Heart left ventricle (tissue), 16 donors: ENCODE measurements around the gene DHCR24. TPM values are rescaled to one million over a fixed set of nuclear protein-coding genes. Genes with fewer than 3 reads are reported as not detected.

Experiments used
- ATAC-seq, 4 donors: fragments of 200-7000 bp; cut with Tn5 transposase; one replicate each; pipeline ENCODE4 v1.9.1; 2020 to 2022; ENCODE audit warnings: moderate library complexity in 4 of 4, mild to moderate bottlenecking in 3 of 4, moderate number of reproducible peaks in 1 of 4
- DNase-seq, 5 donors: peaks; one replicate each; pipeline ENCODE4 v3.0.0-alpha.2; 2020
- H3K27ac ChIP-seq, 12 donors: fragments of 200-600 bp; sonication (generic) in 4 of 12; one replicate each; pipeline versions ENCODE4 v1.5.0 to v1.8.0; 2016 to 2022; ENCODE audit warnings: mild to moderate bottlenecking in 2 of 12
- H3K27me3 ChIP-seq, 9 donors: fragments of 200-600 bp; sonication (generic) in 2 of 9; one replicate each; pipeline versions ENCODE4 v1.5.1 to v1.8.0; 2016 to 2022; ENCODE audit warnings: mild to moderate bottlenecking in 3 of 9
- H3K36me3 ChIP-seq, 9 donors: fragments of 200-600 bp; sonication (generic) in 2 of 9; one replicate each; pipeline versions ENCODE4 v1.5.0 to v1.8.0; 2018 to 2022; ENCODE audit warnings: mild to moderate bottlenecking in 2 of 9
- H3K4me1 ChIP-seq, 12 donors: fragments of 200-600 bp; sonication (generic) in 4 of 12; one replicate each; pipeline versions ENCODE4 v1.5.0 to v1.8.0; 2016 to 2022; ENCODE audit warnings: mild to moderate bottlenecking in 3 of 12
- H3K4me3 ChIP-seq, 12 donors: fragments of 200-600 bp; sonication (generic) in 4 of 12; one replicate each; pipeline versions ENCODE4 v1.5.0 to v1.8.0; 2017 to 2022; ENCODE audit warnings: mild to moderate bottlenecking in 9 of 12, moderate library complexity in 4 of 12
- H3K9me3 ChIP-seq, 12 donors: fragments of 200-600 bp; sonication (generic) in 4 of 12; one replicate each; pipeline versions ENCODE4 v1.5.0 to v1.8.0; 2016 to 2022; ENCODE audit warnings: mild to moderate bottlenecking in 1 of 12
- CTCF ChIP-seq, 12 donors: fragments of 200-600 bp; sonication (generic) in 4 of 12; IDR thresholded peaks; one replicate each; pipeline versions ENCODE4 v1.5.0 to v1.8.0; 2018 to 2022; ENCODE audit warnings: antibody characterized with exemption in 12 of 12, mild to moderate bottlenecking in 5 of 12
- POLR2A ChIP-seq, 2 donors: fragments of 450-650 bp; IDR thresholded peaks; one replicate each; pipeline ENCODE4 v1.6.1; 2017; ENCODE audit warnings: antibody characterized with exemption in 2 of 2, mild to moderate bottlenecking in 2 of 2, moderate library complexity in 2 of 2
- WGBS, 4 donors: extraction: QIAGEN DNeasy Blood & Tissue Kit in 2 of 4; methylation state at CpG; one replicate each; pipeline versions ENCODE4 v1.1.5 to v1.1.7; 2013 to 2018; 5-methylcytosine and 5-hydroxymethylcytosine counted together
- intact Hi-C, 10 donors: fragments of 100-400 bp; cut with DNase I; formaldehyde crosslinking; loops; one replicate each; pipeline versions ENCODE4 v1.11.1 to v1.14.2; 2022
- polyA plus RNA-seq, 2 donors: library from polyadenylated mRNA; stranded (reverse); fragments of 200-250 nt; gene quantifications; one replicate each; pipeline ENCODE4 v1.2.3, GENCODE V29; 2013
- total RNA-seq, 9 donors: library from RNA; depleted of rRNA in 2 of 9; stranded (reverse); fragments of >200 nt in 2 of 9; fragmentation: NEBNext Ultra II Directional in 3 of 9; extraction: Animal tissue kit (Norgen Biotek cat#: 25700) in 3 of 9; gene quantifications; one replicate each; pipeline versions ENCODE4 v1.1.0 to v1.2.4, GENCODE V29; 2016 to 2023
- donor health status: ischemic (EF 13 %, LVEDD 7.1; RV severe dilation, severe dysfunction).
- donor health status: healthy with polysubstance abuse.
- donor health status: DM: no; HTN: yes; CAD: no.
- donor health status: DM: no; HTN: no; CAD: no.
- donor health status: ischemic (EF 25% LVEDD 6.9; RV normal size, moderate dysfunction).
- donor health status: ischemic (EF 25% LVEDD 5.7; RV mildly dilated, moderate dysfunction).
- donor health status: healthy.
- donor health status: DM: yes; HTN: yes; CAD: no.
- donor health status: ischemic (EF 35%, LVEDD 5.7; RV mildly dilated, moderate dysfunction).
- donor health status: nonischemic (EF 11% LVEDD 7.7; RV severe dilation, severe dysfunction).
- donor health status: DM: yes; HTN: yes; CAD: no.
- donor health status: PGD.
- donor health status: ischemic (EF 29% LVEDD 5.4; RV normal size, mild dysfunction).
- donor health status: nonischemic (EF 23%, LVEDD 6.1; RV moderate dilation, normal function).

Gene DHCR24
- total and polyA plus RNA-seq, 11 donors = 5.3 to 109 (median 25.4) TPM

DNA sequence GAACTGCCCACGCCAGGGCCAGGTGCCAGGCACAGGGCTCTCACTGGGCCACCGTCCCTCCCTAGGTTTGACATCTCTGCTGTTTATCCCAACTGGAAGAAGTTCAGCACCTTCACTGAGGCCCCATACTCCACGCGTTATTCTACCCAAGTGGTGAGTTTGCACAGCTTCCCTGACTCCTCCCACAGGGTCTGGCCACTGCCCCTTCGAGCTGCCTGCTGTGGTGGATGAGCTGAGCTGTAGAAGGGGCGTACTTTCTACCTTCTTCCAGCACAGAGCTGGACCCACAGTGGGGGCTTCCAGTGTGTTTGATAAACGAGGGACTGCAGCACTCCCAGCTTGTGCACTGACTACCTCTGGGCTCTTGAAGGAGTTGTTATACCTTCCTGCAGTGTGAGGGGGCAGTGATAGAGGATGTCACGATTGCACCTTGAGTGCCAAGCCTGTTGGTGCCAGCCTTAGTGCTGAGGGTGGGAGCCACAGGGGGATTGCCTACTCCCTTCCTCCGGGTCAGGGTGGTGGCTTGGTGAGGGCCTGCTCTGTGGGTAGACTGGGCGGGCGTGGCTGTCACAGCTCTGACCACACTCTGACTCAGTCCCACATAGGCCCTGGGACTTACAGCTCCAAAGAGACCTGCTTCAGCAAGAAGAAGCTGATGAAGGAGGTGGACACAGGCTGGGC is 79.9 kb downstream of the DHCR24 start:
- H3K4me3 ChIP-seq = no peak overlapping the region
- TF ChIP-seq CTCF (IDR thresholded peaks at IDR 0.05) (no peak), POLR2A (IDR thresholded peaks at IDR 0.05) (no peak)
- H3K4me1 ChIP-seq = peaks cover 0 to 6% (median 0%) of the 10 kb centered on the region in 12 donors
- 61 to 77% (median 74%) methylated on average over 6 to 11 of the region's 11 CpGs for WGBS, 4 donors
- no peaks in the 10 kb centered on the region for H3K36me3 ChIP-seq
- H3K27ac ChIP-seq = no peak overlapping the region
- peaks cover 0 to 23% (median 2%) of the 10 kb centered on the region in 9 donors for H3K27me3 ChIP-seq
- intact Hi-C loops = loop anchor here in 5 of 10 donors (5.0 to 10.0 kb wide), 4 partner anchors 135 to 740 kb away; no protein-coding TSS in a partner anchor
- no peaks in the 10 kb centered on the region for H3K9me3 ChIP-seq
- DNase-seq (no peak), ATAC-seq (peak in 1 of 4 donors; percentile 11)

GRCh38 chr1:54805981-54806381 is 81.0 kb downstream of the DHCR24 start:
- Histone ChIP-seq H3K27ac (no peak overlapping the region), H3K9me3 (no peaks in the 10 kb centered on the region), H3K4me3 (no peak overlapping the region), H3K4me1 (peaks cover 0 to 6% (median under 1%) of the 10 kb centered on the region in 12 donors), H3K36me3 (no peaks in the 10 kb centered on the region), H3K27me3 (peaks cover 0 to 34% (median 8%) of the 10 kb centered on the region in 9 donors)
- no peak for TF ChIP-seq POLR2A (IDR thresholded peaks at IDR 0.05)
- no peak for TF ChIP-seq CTCF (IDR thresholded peaks at IDR 0.05)
- intact Hi-C loops = loop anchor here in 5 of 10 donors (5.0 to 10.0 kb wide), 4 partner anchors 134 to 739 kb away; no protein-coding TSS in a partner anchor
- ATAC-seq (no peak), DNase-seq (no peak)
- WGBS, 4 donors = 67 to 77% (median 72%) methylated on average over 21 to 35 of the region's 35 CpGs

- WGBS, 4 donors = 82 to 96% (median 90%) methylated on average over 3 of the region's 3 CpGs
- TF ChIP-seq POLR2A (IDR thresholded peaks at IDR 0.05) (no peak), CTCF (IDR thresholded peaks at IDR 0.05) (no peak)
- no peak for ATAC-seq
Measured at GRCh38 chr1:54805466-54805865, 81.5 kb downstream of the DHCR24 start.

GRCh38 chr1:54804471-54805132 is 82.4 kb downstream of the DHCR24 start:
- intact Hi-C loops = loop anchor here in 5 of 10 donors (5.0 to 10.0 kb wide), 4 partner anchors 132 to 737 kb away; no protein-coding TSS in a partner anchor
- DNase-seq (no peak), ATAC-seq (no peak)
- Histone ChIP-seq H3K9me3 (no peaks in the 10 kb centered on the region), H3K27me3 (peaks cover 0 to 44% (median 19%) of the 10 kb centered on the region in 9 donors), H3K27ac (no peak overlapping the region), H3K4me3 (no peak overlapping the region), H3K4me1 (peaks cover 0 to 15% (median 5%) of the 10 kb centered on the region in 12 donors), H3K36me3 (no peaks in the 10 kb centered on the region)
- no peak for TF ChIP-seq POLR2A (IDR thresholded peaks at IDR 0.05)
- no peak for TF ChIP-seq CTCF (IDR thresholded peaks at IDR 0.05)
- WGBS, 4 donors = 68 to 90% (median 82%) methylated on average over 5 to 6 of the region's 6 CpGs

More at GRCh38 chr1:54805466-54805865, 81.5 kb downstream of the DHCR24 start:
- no peaks in the 10 kb centered on the region for H3K9me3 ChIP-seq
- no peaks in the 10 kb centered on the region for H3K36me3 ChIP-seq
- H3K27ac ChIP-seq = no peak overlapping the region
- intact Hi-C loops = loop anchor here in 5 of 10 donors (5.0 to 10.0 kb wide), 4 partner anchors 133 to 738 kb away; no protein-coding TSS in a partner anchor
- H3K4me1 ChIP-seq = peaks cover 0 to 11% (median 5%) of the 10 kb centered on the region in 12 donors
- DNase-seq = no peak
- peaks cover 0 to 39% (median 13%) of the 10 kb centered on the region in 9 donors for H3K27me3 ChIP-seq
- H3K4me3 ChIP-seq = no peak overlapping the region
